ENCODE results near the gene ZNF529. TPM values are rescaled to one million over a fixed set of nuclear protein-coding genes. Genes with fewer than 3 reads are reported as not detected.

The ZNF529 gene
- total RNA-seq, 6 donors from 2014 or later = 6.0 to 18.9 (median 10.0) TPM

GRCh38 chr19:36527873-36528193 is 45.3 kb downstream of the ZNF529 start:
- H3K9me3 ChIP-seq = peaks cover 15 to 50% (median 47%) of the 10 kb centered on the region in 4 donors
- no peaks in the 10 kb centered on the region for H3K27me3 ChIP-seq
- peak overlapping the region; percentile 76 to 95 (median 92) for H3K27ac ChIP-seq
- no peak for DNase-seq
- no peak for ATAC-seq (ENCODE audit: low FRiP score in 2 of 2)
- TF ChIP-seq EP300 (IDR thresholded peaks at IDR 0.05) = no peak
- TF ChIP-seq POLR2A (IDR thresholded peaks at IDR 0.05) = no peak
- no peak for TF ChIP-seq POLR2AphosphoS5 (IDR thresholded peaks at IDR 0.05)
- no peak for TF ChIP-seq CTCF (IDR thresholded peaks at IDR 0.05)
- peaks cover 2 to 24% (median 19%) of the 10 kb centered on the region in 4 donors for H3K36me3 ChIP-seq
- WGBS, 2 donors = 1 to 2% methylated on average over 12 to 13 of the region's 13 CpGs
- peak overlapping the region; percentile 57 to 63 (median 62) for H3K4me3 ChIP-seq
- peaks cover 13 to 26% (median 16%) of the 10 kb centered on the region in 4 donors for H3K4me1 ChIP-seq

- Histone ChIP-seq H3K4me3 (peak overlapping the region; percentile 57 to 63 (median 62)), H3K9me3 (peaks cover 18 to 51% (median 47%) of the 10 kb centered on the region in 4 donors), H3K27me3 (no peaks in the 10 kb centered on the region), H3K4me1 (peaks cover 13 to 26% (median 16%) of the 10 kb centered on the region in 4 donors), H3K27ac (peak overlapping the region in 2 of 4 donors; percentile 76 to 93), H3K36me3 (peaks cover 2 to 29% (median 23%) of the 10 kb centered on the region in 4 donors)
- 10 to 19% methylated on average over 5 of the region's 5 CpGs for WGBS, 2 donors
- DNase-seq = no peak
- ATAC-seq (ENCODE audit: low FRiP score in 2 of 2) = no peak
- no peak for TF ChIP-seq POLR2A (IDR thresholded peaks at IDR 0.05)
- TF ChIP-seq EP300 (IDR thresholded peaks at IDR 0.05) = no peak
- no peak for TF ChIP-seq POLR2AphosphoS5 (IDR thresholded peaks at IDR 0.05)
- no peak for TF ChIP-seq CTCF (IDR thresholded peaks at IDR 0.05)
Measured at GRCh38 chr19:36527341-36527740, 45.8 kb downstream of the ZNF529 start.

- ATAC-seq (ENCODE audit: low FRiP score in 2 of 2) (no peak), DNase-seq (no peak)
- Histone ChIP-seq H3K27ac (no peak overlapping the region), H3K27me3 (no peaks in the 10 kb centered on the region), H3K4me3 (peak overlapping the region in 1 of 4 donors; percentile 63), H3K36me3 (peaks cover 2 to 37% (median 30%) of the 10 kb centered on the region in 4 donors), H3K9me3 (peaks cover 25 to 52% (median 48%) of the 10 kb centered on the region in 4 donors), H3K4me1 (peaks cover 13 to 26% (median 16%) of the 10 kb centered on the region in 4 donors)
- TF ChIP-seq EP300 (IDR thresholded peaks at IDR 0.05) (no peak), POLR2A (IDR thresholded peaks at IDR 0.05) (no peak), POLR2AphosphoS5 (IDR thresholded peaks at IDR 0.05) (no peak), CTCF (IDR thresholded peaks at IDR 0.05) (no peak)
- 87 to 90% methylated on average over 5 of the region's 5 CpGs for WGBS, 2 donors
Measured at GRCh38 chr19:36526581-36526980, 46.5 kb downstream of the ZNF529 start.

- WGBS, 2 donors = 89 to 100% methylated on average over 4 of the region's 4 CpGs
- no peak for ATAC-seq (ENCODE audit: low FRiP score in 2 of 2)
- DNase-seq = no peak
- Histone ChIP-seq H3K9me3 (peaks cover 45 to 64% (median 60%) of the 10 kb centered on the region in 4 donors), H3K4me3 (no peak overlapping the region), H3K27me3 (no peaks in the 10 kb centered on the region), H3K36me3 (peaks cover 7 to 56% (median 44%) of the 10 kb centered on the region in 4 donors), H3K27ac (no peak overlapping the region), H3K4me1 (peaks cover 13 to 26% (median 16%) of the 10 kb centered on the region in 4 donors)
- TF ChIP-seq EP300 (IDR thresholded peaks at IDR 0.05) (no peak), POLR2A (IDR thresholded peaks at IDR 0.05) (no peak), POLR2AphosphoS5 (IDR thresholded peaks at IDR 0.05) (no peak), CTCF (IDR thresholded peaks at IDR 0.05) (no peak)
Measured at GRCh38 chr19:36524617-36525016, 48.5 kb downstream of the ZNF529 start.

- WGBS, 2 donors = 79 to 93% methylated on average over 2 of the region's 2 CpGs
- ATAC-seq (ENCODE audit: low FRiP score in 2 of 2) = no peak
- no peaks in the 10 kb centered on the region for H3K4me1 ChIP-seq
- DNase-seq = no peak
- TF ChIP-seq POLR2A (IDR thresholded peaks at IDR 0.05) (no peak), CTCF (IDR thresholded peaks at IDR 0.05) (no peak)
- no peaks in the 10 kb centered on the region for H3K27me3 ChIP-seq
- peaks cover 11 to 58% (median 41%) of the 10 kb centered on the region in 4 donors for H3K36me3 ChIP-seq
- no peak overlapping the region for H3K27ac ChIP-seq
- no peak overlapping the region for H3K4me3 ChIP-seq
- H3K9me3 ChIP-seq = peaks cover 97 to 100% (median 100%) of the 10 kb centered on the region in 4 donors
Measured at GRCh38 chr19:36514012-36514612, 59.0 kb downstream of the ZNF529 start.
